CD4-positive, alpha-beta T cell treated with Interleukin-4 for 1 hour (primary cell): Measurements from ENCODE around the gene PGGT1B.
A peak's percentile ranks its signal among the peaks of the same experiment; 100 is the strongest.

Experiments used
- DNase-seq, 2 donors: peaks; one replicate each; pipeline ENCODE4 v3.0.0-alpha.2; 2020 to 2022

The PGGT1B gene

GRCh38 chr5:115262321-115263077 is at the start of gene PGGT1B:
PGGT1B (minus strand) TSS chr5:115262877; CDS start chr5:115262851, 26 bp downstream.
- DNase-seq: peak; percentile 71 to 75

- peak in 1 of 2 donors; percentile 66 for DNase-seq
These were observed 47.2 kb upstream of the PGGT1B start for GRCh38 chr5:115309751-115310370.

- no peak for DNase-seq
These were observed 46.1 kb upstream of the PGGT1B start for GRCh38 chr5:115308815-115309214.

GRCh38 chr5:115306011-115306536 is 43.4 kb upstream of the PGGT1B start:
- DNase-seq: no peak

GRCh38 chr5:115304496-115304895 is 41.8 kb upstream of the PGGT1B start:
- no peak for DNase-seq

- DNase-seq: no peak
These were observed 36.1 kb upstream of the PGGT1B start for GRCh38 chr5:115298811-115299210.

GRCh38 chr5:115297031-115297430 is 34.4 kb upstream of the PGGT1B start:
- DNase-seq: no peak

GRCh38 chr5:115296124-115297022 is 33.7 kb upstream of the PGGT1B start, which contains the start of gene CCDC112:
CCDC112 (minus strand) TSS chr5:115296654; CDS start chr5:115296543, 111 bp downstream.
- peak; percentile 78 to 80 for DNase-seq

GRCh38 chr5:115295777-115296123 is 33.1 kb upstream of the PGGT1B start:
- no peak for DNase-seq

- no peak for DNase-seq
These were observed 28.7 kb upstream of the PGGT1B start for GRCh38 chr5:115291397-115291796.

GRCh38 chr5:115289104-115289503 is 26.4 kb upstream of the PGGT1B start:
- DNase-seq: no peak

GRCh38 chr5:115284021-115284420 is 21.3 kb upstream of the PGGT1B start:
- no peak for DNase-seq

- no peak for DNase-seq
These were observed 19.5 kb upstream of the PGGT1B start for GRCh38 chr5:115282131-115282530.

- no peak for DNase-seq
These were observed 11.9 kb upstream of the PGGT1B start for GRCh38 chr5:115274584-115274983.

GRCh38 chr5:115272297-115272958 is 9.8 kb upstream of the PGGT1B start:
- DNase-seq: no peak

GRCh38 chr5:115271295-115272050 is 8.8 kb upstream of the PGGT1B start:
- DNase-seq: no peak

- no peak for DNase-seq
These were observed 4.9 kb upstream of the PGGT1B start for GRCh38 chr5:115267617-115268016.

GRCh38 chr5:115265220-115265619 is 2.5 kb upstream of the PGGT1B start:
- DNase-seq: no peak

- no peak for DNase-seq
These were observed 2.1 kb upstream of the PGGT1B start for GRCh38 chr5:115264786-115265185.

GRCh38 chr5:115263078-115263380 is 352 bp upstream of the PGGT1B start:
- DNase-seq: no peak

- no peak for DNase-seq
These were observed 711 bp downstream of the PGGT1B start for GRCh38 chr5:115262011-115262320.

GRCh38 chr5:115260248-115260647 is 2.4 kb downstream of the PGGT1B start:
- no peak for DNase-seq
